ENCODE results near the gene GPR137.

GRCh38 chr11:64251016-64251752 lies 34.5 kb upstream of the GPR137 start, which contains the start of gene PLCB3:
- TF ChIP-seq FOXM1 (IDR thresholded peaks at IDR 0.05; ENCODE audit: borderline replicate concordance, low read depth): no peak
- no peak for TF ChIP-seq YY1 (IDR thresholded peaks at IDR 0.05; ENCODE audit: low read depth)
- TF ChIP-seq, protein P1, sequence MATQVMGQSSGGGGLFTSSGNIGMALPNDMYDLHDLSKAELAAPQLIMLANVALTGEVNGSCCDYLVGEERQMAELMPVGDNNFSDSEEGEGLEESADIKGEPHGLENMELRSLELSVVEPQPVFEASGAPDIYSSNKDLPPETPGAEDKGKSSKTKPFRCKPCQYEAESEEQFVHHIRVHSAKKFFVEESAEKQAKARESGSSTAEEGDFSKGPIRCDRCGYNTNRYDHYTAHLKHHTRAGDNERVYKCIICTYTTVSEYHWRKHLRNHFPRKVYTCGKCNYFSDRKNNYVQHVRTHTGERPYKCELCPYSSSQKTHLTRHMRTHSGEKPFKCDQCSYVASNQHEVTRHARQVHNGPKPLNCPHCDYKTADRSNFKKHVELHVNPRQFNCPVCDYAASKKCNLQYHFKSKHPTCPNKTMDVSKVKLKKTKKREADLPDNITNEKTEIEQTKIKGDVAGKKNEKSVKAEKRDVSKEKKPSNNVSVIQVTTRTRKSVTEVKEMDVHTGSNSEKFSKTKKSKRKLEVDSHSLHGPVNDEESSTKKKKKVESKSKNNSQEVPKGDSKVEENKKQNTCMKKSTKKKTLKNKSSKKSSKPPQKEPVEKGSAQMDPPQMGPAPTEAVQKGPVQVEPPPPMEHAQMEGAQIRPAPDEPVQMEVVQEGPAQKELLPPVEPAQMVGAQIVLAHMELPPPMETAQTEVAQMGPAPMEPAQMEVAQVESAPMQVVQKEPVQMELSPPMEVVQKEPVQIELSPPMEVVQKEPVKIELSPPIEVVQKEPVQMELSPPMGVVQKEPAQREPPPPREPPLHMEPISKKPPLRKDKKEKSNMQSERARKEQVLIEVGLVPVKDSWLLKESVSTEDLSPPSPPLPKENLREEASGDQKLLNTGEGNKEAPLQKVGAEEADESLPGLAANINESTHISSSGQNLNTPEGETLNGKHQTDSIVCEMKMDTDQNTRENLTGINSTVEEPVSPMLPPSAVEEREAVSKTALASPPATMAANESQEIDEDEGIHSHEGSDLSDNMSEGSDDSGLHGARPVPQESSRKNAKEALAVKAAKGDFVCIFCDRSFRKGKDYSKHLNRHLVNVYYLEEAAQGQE (IDR thresholded peaks at IDR 0.05; ENCODE audit: low read depth): no peak
